CD14-positive monocyte (primary cell): ENCODE measurements around the gene CETP. TPM values are rescaled to one million over a fixed set of nuclear protein-coding genes. Genes with fewer than 3 reads are reported as not detected.

Experiments
- DNase-seq, 3 donors: peaks; one replicate each; pipeline ENCODE4 v3.0.0-alpha.2; 2011 to 2022
- H2AFZ ChIP-seq: 2 replicates; pipeline ENCODE4 v1.6.0; 2012; ENCODE audit warnings: mild to moderate bottlenecking, low read depth, low read length, inconsistent platforms; ENCODE audit not compliant: insufficient read depth, poor library complexity, severe bottlenecking
- H3K27ac ChIP-seq, 2 donors: 1 replicate in 1 of 2; 2 replicates in 1 of 2; pipeline ENCODE4 v1.5.1; 2012 to 2013; ENCODE audit warnings: low read length in 2 of 2, control low read depth in 1 of 2, inconsistent platforms in 1 of 2, low read depth in 1 of 2, mild to moderate bottlenecking in 1 of 2
- H3K27me3 ChIP-seq, 2 donors: one replicate each; pipeline versions ENCODE4 v1.6.0 to v1.6.1; 2011 to 2013; ENCODE audit warnings: low read length in 2 of 2; ENCODE audit not compliant: control insufficient read depth in 2 of 2, insufficient read depth in 2 of 2
- H3K36me3 ChIP-seq, 2 donors: replicated peaks in 1 of 2; 1 replicate in 1 of 2; 2 replicates in 1 of 2; pipeline versions ENCODE4 v1.5.1 to v1.6.1; 2012 to 2013; ENCODE audit warnings: low read length in 2 of 2, control low read depth in 1 of 2, inconsistent platforms in 1 of 2, mild to moderate bottlenecking in 1 of 2; ENCODE audit not compliant: insufficient read depth in 2 of 2, control insufficient read depth in 1 of 2
- H3K4me1 ChIP-seq, 2 donors: 1 replicate in 1 of 2; 2 replicates in 1 of 2; pipeline versions ENCODE4 v1.5.1 to v1.6.1; 2012 to 2013; ENCODE audit warnings: low read length in 2 of 2, control low read depth in 1 of 2, inconsistent platforms in 1 of 2, mild to moderate bottlenecking in 1 of 2, moderate library complexity in 1 of 2; ENCODE audit not compliant: insufficient read depth in 2 of 2, control insufficient read depth in 1 of 2
- H3K4me2 ChIP-seq: replicated peaks from 2 replicates; pipeline ENCODE3; 2012; ENCODE audit warnings: low read length, moderate library complexity, mild to moderate bottlenecking; ENCODE audit not compliant: poor library complexity, severe bottlenecking; ENCODE audit errors: extremely low read depth
- H3K4me3 ChIP-seq, 3 experiments: fragments of 200-600 bp in 1 of 3; sonication (generic) in 1 of 3; replicated peaks in 1 of 3; 1 replicate in 2 of 3; 2 replicates in 1 of 3; pipeline ENCODE4 v1.5.1; 2011 to 2013; ENCODE audit warnings: low read length in 3 of 3, mild to moderate bottlenecking in 3 of 3, control low read depth in 2 of 3, low read depth in 2 of 3, inconsistent platforms in 1 of 3, moderate library complexity in 1 of 3
- H3K79me2 ChIP-seq: 2 replicates; pipeline ENCODE4 v1.6.0; 2012; ENCODE audit warnings: mild to moderate bottlenecking, control low read depth, inconsistent platforms, low read length, moderate library complexity; ENCODE audit not compliant: insufficient read depth
- H3K9ac ChIP-seq: 2 replicates; pipeline ENCODE4 v1.6.0; 2017; ENCODE audit warnings: low read length, mild to moderate bottlenecking; ENCODE audit not compliant: insufficient read depth, poor library complexity, severe bottlenecking
- H3K9me3 ChIP-seq, 2 donors: replicated peaks in 1 of 2; 1 replicate in 1 of 2; 2 replicates in 1 of 2; pipeline versions ENCODE4 v1.5.1 to v1.6.1; 2012 to 2013; ENCODE audit warnings: low read length in 2 of 2, control low read depth in 1 of 2; ENCODE audit not compliant: control insufficient read depth in 1 of 2, insufficient read depth in 1 of 2
- H4K20me1 ChIP-seq: 2 replicates; pipeline ENCODE4 v1.6.0; 2012; ENCODE audit warnings: mild to moderate bottlenecking, low read length, control low read depth, moderate library complexity; ENCODE audit not compliant: insufficient read depth
- H3K27ac Mint-ChIP-seq, 7 donors: one replicate each; pipeline ENCODE4 v1.8.0; 2020; ENCODE audit warnings: mild to moderate bottlenecking in 7 of 7, mixed read lengths in 7 of 7, moderate library complexity in 6 of 7, inconsistent platforms in 2 of 7
- H3K27me3 Mint-ChIP-seq, 3 donors: one replicate each; pipeline ENCODE4 v1.8.0; 2021 to 2022; ENCODE audit warnings: low read depth in 3 of 3, mild to moderate bottlenecking in 3 of 3, mixed read lengths in 3 of 3, moderate library complexity in 3 of 3, inconsistent platforms in 1 of 3
- H3K36me3 Mint-ChIP-seq, 2 donors: one replicate each; pipeline ENCODE4 v1.8.0; 2020; ENCODE audit warnings: mixed read lengths in 2 of 2, inconsistent platforms in 1 of 2, mild to moderate bottlenecking in 1 of 2
- H3K4me1 Mint-ChIP-seq: one replicate; pipeline ENCODE4 v1.8.0; 2020; ENCODE audit warnings: mild to moderate bottlenecking, mixed read lengths
- H3K4me3 Mint-ChIP-seq, 2 donors: one replicate each; pipeline ENCODE4 v1.8.0; 2020; ENCODE audit warnings: mild to moderate bottlenecking in 2 of 2, mixed read lengths in 2 of 2, moderate library complexity in 1 of 2
- H3K9me3 Mint-ChIP-seq, 7 donors: one replicate each; pipeline ENCODE4 v1.8.0; 2020 to 2022; ENCODE audit warnings: mixed read lengths in 7 of 7, mild to moderate bottlenecking in 6 of 7, moderate library complexity in 6 of 7, inconsistent platforms in 2 of 7
- CTCF ChIP-seq: fragments of 200-600 bp; IDR thresholded peaks from one replicate; pipeline ENCODE4 v1.8.0; 2022; ENCODE audit warnings: antibody characterized with exemption, mild to moderate bottlenecking
- WGBS: methylation state at CpG from one replicate; pipeline ENCODE4 v1.1.5; 2013; ENCODE audit warnings: missing lambda C conversion rate; ENCODE audit not compliant: insufficient coverage; 5-methylcytosine and 5-hydroxymethylcytosine counted together
- intact Hi-C, 2 donors: fragments of 100-400 bp; cut with micrococcal nuclease; formaldehyde crosslinking; loops; one replicate each; pipeline versions ENCODE4 v1.15.0 to v1.15.1; 2023
- polyA plus RNA-seq, 3 donors: library from polyadenylated mRNA; depleted of rRNA in 1 of 3; unstranded in 2 of 3; stranded (reverse) in 1 of 3; fragments of 300-500 nt in 2 of 3; fragments of >200 nt in 1 of 3; fragmentation: Illumina TruSeq in 2 of 3; gene quantifications; 1 replicate in 2 of 3; 2 replicates in 1 of 3; pipeline ENCODE4 v1.2.3, GENCODE V29; 2012 to 2021

CETP gene
- polyA plus RNA-seq, 3 donors, result 0.61 to 2.1 (median 1.3) TPM

- H3K27me3 ChIP-seq, result no peaks in the 10 kb centered on the region
Measured at GRCh38 chr16:57013902-57014301, 52.2 kb downstream of the CETP start.

GRCh38 chr16:57016301-57016700 lies 54.6 kb downstream of the CETP start:
- Histone ChIP-seq H3K27me3 (no peaks in the 10 kb centered on the region), H4K20me1 (peaks cover 20% of the 10 kb centered on the region), H2AFZ (no peak overlapping the region), H3K4me3 (no peak overlapping the region), H3K9ac (no peak overlapping the region), H3K9me3 (no peaks in the 10 kb centered on the region), H3K27ac (peak overlapping the region in 1 of 2 donors; percentile 12), H3K79me2 (peaks cover 48% of the 10 kb centered on the region), H3K4me1 (peaks cover 17 to 22% of the 10 kb centered on the region in 2 donors), H3K4me2 (no peak overlapping the region), H3K36me3 (peaks cover 45 to 57% of the 10 kb centered on the region in 2 donors)
- Mint-ChIP-seq H3K9me3 (peaks cover 0 to 4% (median 0%) of the 10 kb centered on the region in 7 donors), H3K27me3 (no peaks in the 10 kb centered on the region), H3K4me1 (peaks cover 22% of the 10 kb centered on the region), H3K36me3 (peaks cover 56 to 57% of the 10 kb centered on the region in 2 donors), H3K4me3 (no peak overlapping the region), H3K27ac (peak overlapping the region in 1 of 7 donors; percentile 3)
- intact Hi-C loops, result no loop called here
- no peak for DNase-seq
- TF ChIP-seq CTCF, result no peak
- WGBS, result 90% methylated on average over 2 of the region's 6 CpGs

More at GRCh38 chr16:57013902-57014301, 52.2 kb downstream of the CETP start:
- intact Hi-C loops, result no loop called here
- peaks cover 39 to 44% of the 10 kb centered on the region in 2 donors for H3K36me3 Mint-ChIP-seq
- Histone ChIP-seq H3K79me2 (peaks cover 71% of the 10 kb centered on the region), H3K4me2 (peak overlapping the region; percentile 19), H3K9me3 (no peaks in the 10 kb centered on the region), H3K4me3 (peak overlapping the region in 1 of 3 experiments; percentile 6), H3K27ac (peak overlapping the region in 1 of 2 donors; percentile 81), H2AFZ (no peak overlapping the region), H3K9ac (peak overlapping the region; percentile 36), H3K36me3 (peaks cover 24 to 33% of the 10 kb centered on the region in 2 donors), H4K20me1 (peaks cover 29% of the 10 kb centered on the region), H3K4me1 (peaks cover 17 to 30% of the 10 kb centered on the region in 2 donors)
- no peak for TF ChIP-seq CTCF
- no peak overlapping the region for H3K4me3 Mint-ChIP-seq
- DNase-seq, result peak; percentile 60 to 70 (median 63)
- H3K9me3 Mint-ChIP-seq, result peaks cover 0 to 3% (median 0%) of the 10 kb centered on the region in 7 donors
- H3K4me1 Mint-ChIP-seq, result peaks cover 32% of the 10 kb centered on the region
- 88% methylated on average over 1 of the region's 2 CpGs for WGBS
- peak overlapping the region; percentile 70 to 93 (median 87) for H3K27ac Mint-ChIP-seq
- H3K27me3 Mint-ChIP-seq, result no peaks in the 10 kb centered on the region
